Adipocyte (in vitro differentiated cells): ENCODE data around the gene RNF141.

Experiments used
- DNase-seq: peaks from one replicate; pipeline ENCODE4 v3.0.0-alpha.2; 2015; ENCODE audit warnings: low read depth
- H3K27me3 ChIP-seq: replicated peaks from 2 replicates; pipeline ENCODE4 v1.7.0; 2013; ENCODE audit warnings: mild to moderate bottlenecking, low read length, moderate library complexity; ENCODE audit not compliant: control insufficient read depth, insufficient read depth
- H3K36me3 ChIP-seq: 2 replicates; pipeline ENCODE4 v1.7.0; 2013; ENCODE audit warnings: low read length, mild to moderate bottlenecking, moderate library complexity; ENCODE audit not compliant: control insufficient read depth, insufficient read depth, severe bottlenecking
- H3K4me1 ChIP-seq: 2 replicates; pipeline ENCODE4 v1.7.0; 2013; ENCODE audit warnings: mild to moderate bottlenecking, low read length, moderate library complexity; ENCODE audit not compliant: control insufficient read depth, insufficient read depth
- H3K4me3 ChIP-seq: 2 replicates; pipeline ENCODE4 v1.7.0; 2013; ENCODE audit warnings: mild to moderate bottlenecking, low read length, moderate library complexity
- H3K9ac ChIP-seq: 2 replicates; pipeline ENCODE4 v1.7.0; 2013; ENCODE audit warnings: mild to moderate bottlenecking, low read length, moderate library complexity
- H3K9me3 ChIP-seq: 2 replicates; pipeline ENCODE4 v1.7.0; 2013; ENCODE audit warnings: mild to moderate bottlenecking, low read length, moderate library complexity; ENCODE audit not compliant: control insufficient read depth

Gene RNF141

GRCh38 chr11:10538924-10539323 lies 2.1 kb downstream of the RNF141 start:
- Histone ChIP-seq H3K4me3 (peak overlapping the region; percentile 65), H3K27me3 (no peaks in the 10 kb centered on the region), H3K36me3 (peaks cover 2% of the 10 kb centered on the region), H3K9ac (peak overlapping the region; percentile 64), H3K4me1 (peaks cover 19% of the 10 kb centered on the region), H3K9me3 (no peaks in the 10 kb centered on the region)
- peak; percentile 74 for DNase-seq

- Histone ChIP-seq H3K36me3 (peaks cover 15% of the 10 kb centered on the region), H3K9me3 (no peaks in the 10 kb centered on the region), H3K4me3 (no peak overlapping the region), H3K4me1 (peaks cover 19% of the 10 kb centered on the region), H3K9ac (no peak overlapping the region), H3K27me3 (no peaks in the 10 kb centered on the region)
- no peak for DNase-seq
Measured at GRCh38 chr11:10537600-10537999, 3.4 kb downstream of the RNF141 start.

GRCh38 chr11:10534316-10534715 lies 6.7 kb downstream of the RNF141 start:
- no peaks in the 10 kb centered on the region for H3K27me3 ChIP-seq
- H3K9ac ChIP-seq = no peak overlapping the region
- H3K4me3 ChIP-seq = no peak overlapping the region
- peaks cover 45% of the 10 kb centered on the region for H3K36me3 ChIP-seq
- H3K4me1 ChIP-seq = peaks cover 28% of the 10 kb centered on the region
- H3K9me3 ChIP-seq = no peaks in the 10 kb centered on the region
- no peak for DNase-seq

GRCh38 chr11:10533323-10533722 lies 7.7 kb downstream of the RNF141 start:
- Histone ChIP-seq H3K36me3 (peaks cover 55% of the 10 kb centered on the region), H3K4me1 (peaks cover 28% of the 10 kb centered on the region), H3K4me3 (no peak overlapping the region), H3K9me3 (no peaks in the 10 kb centered on the region), H3K27me3 (no peaks in the 10 kb centered on the region), H3K9ac (no peak overlapping the region)
- no peak for DNase-seq

DNA sequence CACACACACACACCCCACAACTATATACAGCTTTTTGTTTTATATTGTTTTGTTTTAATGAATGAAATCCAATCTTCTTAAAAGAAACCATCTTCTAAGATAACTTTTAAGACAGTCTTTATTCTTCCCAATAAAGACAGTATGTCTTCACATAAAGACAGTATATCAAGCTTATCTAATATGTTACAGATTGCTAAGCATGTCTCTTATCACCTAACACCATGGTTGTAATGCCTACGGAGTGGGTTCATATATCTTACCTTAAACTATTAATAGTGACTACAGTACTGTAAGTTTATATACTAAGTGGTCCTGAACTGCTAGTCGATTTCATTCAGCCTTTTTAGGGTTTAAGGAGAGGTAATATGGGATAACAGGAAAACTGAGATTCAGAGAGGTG lies 8.5 kb downstream of the RNF141 start:
- no peak overlapping the region for H3K4me3 ChIP-seq
- peaks cover 28% of the 10 kb centered on the region for H3K4me1 ChIP-seq
- peaks cover 62% of the 10 kb centered on the region for H3K36me3 ChIP-seq
- DNase-seq = no peak
- no peaks in the 10 kb centered on the region for H3K27me3 ChIP-seq
- no peak overlapping the region for H3K9ac ChIP-seq
- H3K9me3 ChIP-seq = no peaks in the 10 kb centered on the region

- H3K36me3 ChIP-seq = peaks cover 94% of the 10 kb centered on the region
- H3K4me1 ChIP-seq = peaks cover 36% of the 10 kb centered on the region
- H3K9me3 ChIP-seq = no peaks in the 10 kb centered on the region
- no peaks in the 10 kb centered on the region for H3K27me3 ChIP-seq
- H3K9ac ChIP-seq = peak overlapping the region; percentile 62
- peak; percentile 55 for DNase-seq
- H3K4me3 ChIP-seq = peak overlapping the region; percentile 5
Measured at GRCh38 chr11:10529279-10529678, 11.7 kb downstream of the RNF141 start.

DNA sequence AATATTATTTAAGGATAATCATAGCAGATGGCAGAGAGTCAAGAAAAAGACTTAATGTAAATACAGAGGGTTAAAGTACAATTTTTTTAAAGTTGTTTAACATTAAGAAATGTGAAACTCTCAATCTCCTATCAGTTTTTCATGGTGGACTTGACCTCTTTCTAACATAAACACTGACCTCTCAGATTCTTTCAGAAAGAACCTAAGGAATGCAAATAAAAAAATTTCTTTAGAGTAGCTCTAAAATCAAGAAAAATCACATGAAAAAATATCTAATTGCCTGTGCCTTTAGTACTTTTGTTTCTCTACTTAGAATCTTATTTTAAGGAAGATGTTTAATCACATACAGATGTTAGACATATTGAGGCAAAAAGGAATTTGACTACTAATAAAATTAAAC lies 12.9 kb downstream of the RNF141 start:
- H3K27me3 ChIP-seq = no peaks in the 10 kb centered on the region
- H3K4me1 ChIP-seq = peaks cover 37% of the 10 kb centered on the region
- DNase-seq = peak; percentile 48
- peak overlapping the region; percentile 62 for H3K9ac ChIP-seq
- peaks cover 95% of the 10 kb centered on the region for H3K36me3 ChIP-seq
- no peak overlapping the region for H3K4me3 ChIP-seq
- no peaks in the 10 kb centered on the region for H3K9me3 ChIP-seq

GRCh38 chr11:10526974-10527918 lies 13.7 kb downstream of the RNF141 start:
- DNase-seq = peak; percentile 64
- peak overlapping the region; percentile 62 for H3K9ac ChIP-seq
- peaks cover 44% of the 10 kb centered on the region for H3K4me1 ChIP-seq
- peaks cover 96% of the 10 kb centered on the region for H3K36me3 ChIP-seq
- no peak overlapping the region for H3K4me3 ChIP-seq
- no peaks in the 10 kb centered on the region for H3K27me3 ChIP-seq
- H3K9me3 ChIP-seq = no peaks in the 10 kb centered on the region

GRCh38 chr11:10524471-10524870 lies 16.5 kb downstream of the RNF141 start:
- Histone ChIP-seq H3K4me1 (peaks cover 38% of the 10 kb centered on the region), H3K36me3 (peaks cover 96% of the 10 kb centered on the region), H3K4me3 (no peak overlapping the region), H3K9ac (no peak overlapping the region), H3K27me3 (no peaks in the 10 kb centered on the region), H3K9me3 (no peaks in the 10 kb centered on the region)
- no peak for DNase-seq

DNA sequence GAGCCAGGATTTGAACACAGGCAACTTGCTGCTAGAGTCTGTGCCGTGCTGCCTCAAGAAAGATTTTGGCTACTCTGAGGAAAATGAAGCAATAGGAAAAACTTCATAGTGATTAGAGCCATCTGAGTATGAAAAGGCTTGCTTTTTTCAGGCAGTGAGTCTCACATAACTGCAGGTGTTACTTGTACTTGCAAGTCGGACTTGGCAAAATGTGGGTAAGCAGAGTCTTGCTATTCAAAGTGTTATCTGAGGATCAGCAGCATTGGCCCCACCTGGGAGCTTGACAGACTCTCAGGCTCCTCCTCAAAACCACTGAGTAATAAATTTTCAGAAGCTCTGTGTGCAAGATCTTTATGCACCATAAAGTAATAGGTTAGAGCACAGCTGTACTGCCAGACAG lies 18.1 kb downstream of the RNF141 start:
- Histone ChIP-seq H3K27me3 (no peaks in the 10 kb centered on the region), H3K9ac (peak overlapping the region; percentile 31), H3K9me3 (no peaks in the 10 kb centered on the region), H3K4me1 (peaks cover 23% of the 10 kb centered on the region), H3K36me3 (peaks cover 95% of the 10 kb centered on the region), H3K4me3 (no peak overlapping the region)
- DNase-seq = peak; percentile 24

DNA sequence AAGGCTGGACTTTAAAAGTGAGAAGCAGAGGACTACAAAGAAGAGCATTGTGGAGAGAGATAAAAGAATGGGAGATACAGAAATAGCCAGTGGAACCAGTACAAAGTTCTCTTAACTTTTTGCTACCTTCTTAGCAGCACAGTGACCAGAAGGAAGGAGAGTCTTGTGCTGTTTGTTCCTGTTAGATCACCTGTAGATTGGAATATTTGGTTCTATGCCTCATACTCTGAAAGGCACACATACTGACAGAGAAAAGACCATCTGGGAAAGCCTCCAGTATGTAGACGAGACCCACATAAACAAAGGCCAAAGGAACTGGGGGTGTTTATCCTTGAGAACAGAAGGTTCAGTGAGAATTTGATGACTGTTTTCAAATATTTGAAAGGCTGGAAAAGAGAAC lies 18.7 kb downstream of the RNF141 start:
- Histone ChIP-seq H3K4me1 (peaks cover 16% of the 10 kb centered on the region), H3K4me3 (no peak overlapping the region), H3K9me3 (no peaks in the 10 kb centered on the region), H3K9ac (no peak overlapping the region), H3K27me3 (no peaks in the 10 kb centered on the region), H3K36me3 (peaks cover 89% of the 10 kb centered on the region)
- no peak for DNase-seq
